AG08396 (cell line): Measurements from ENCODE around the gene MITF.
"Not testable (repeated sequence)": the region's sequence is repeated elsewhere in the genome, so short reads cannot be mapped to it uniquely, and the experiment has no call there.

Experiments
- DNase-seq: peaks from one replicate; pipeline ENCODE4 v3.0.0; 2012; ENCODE audit warnings: low spot score, mixed read lengths

The MITF gene

GRCh38 chr3:69872783-69873378, 133.6 kb downstream of the MITF start:
- no peak for DNase-seq

GRCh38 chr3:69876073-69876472, 136.8 kb downstream of the MITF start:
- no peak for DNase-seq

DNA sequence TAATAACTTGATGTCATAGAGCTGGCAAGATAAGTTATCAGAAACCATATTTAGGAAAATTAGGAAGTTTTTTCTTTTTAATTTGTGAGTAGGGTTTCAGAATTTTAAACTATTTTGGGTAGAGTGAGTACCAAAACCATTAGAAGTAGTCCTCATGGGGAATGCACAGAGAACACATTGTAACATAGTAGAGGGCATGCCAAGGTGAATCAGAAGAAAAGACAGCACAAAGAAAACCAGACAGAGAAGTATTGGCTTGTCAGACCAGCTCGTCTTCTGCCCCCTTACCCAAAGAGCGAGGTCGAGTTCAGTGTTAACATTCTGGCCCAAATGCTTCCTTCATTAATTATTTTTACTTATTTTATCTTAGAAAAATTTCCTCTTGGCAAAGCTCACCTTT, 139.0 kb downstream of the MITF start:
- no peak for DNase-seq

DNA sequence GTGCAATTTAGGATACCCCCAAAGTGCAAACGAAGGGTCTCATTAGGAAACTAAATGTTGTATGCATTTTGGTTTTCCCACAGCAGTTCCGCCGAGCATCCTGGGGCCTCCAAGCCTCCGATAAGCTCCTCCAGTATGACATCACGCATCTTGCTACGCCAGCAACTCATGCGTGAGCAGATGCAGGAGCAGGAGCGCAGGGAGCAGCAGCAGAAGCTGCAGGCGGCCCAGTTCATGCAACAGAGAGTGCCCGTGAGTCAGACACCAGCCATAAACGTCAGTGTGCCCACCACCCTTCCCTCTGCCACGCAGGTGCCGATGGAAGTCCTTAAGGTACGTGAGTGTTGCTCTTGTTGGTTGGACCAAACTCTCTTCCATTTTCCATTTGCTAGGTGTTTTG, 139.8 kb downstream of the MITF start:
- no peak for DNase-seq

DNA sequence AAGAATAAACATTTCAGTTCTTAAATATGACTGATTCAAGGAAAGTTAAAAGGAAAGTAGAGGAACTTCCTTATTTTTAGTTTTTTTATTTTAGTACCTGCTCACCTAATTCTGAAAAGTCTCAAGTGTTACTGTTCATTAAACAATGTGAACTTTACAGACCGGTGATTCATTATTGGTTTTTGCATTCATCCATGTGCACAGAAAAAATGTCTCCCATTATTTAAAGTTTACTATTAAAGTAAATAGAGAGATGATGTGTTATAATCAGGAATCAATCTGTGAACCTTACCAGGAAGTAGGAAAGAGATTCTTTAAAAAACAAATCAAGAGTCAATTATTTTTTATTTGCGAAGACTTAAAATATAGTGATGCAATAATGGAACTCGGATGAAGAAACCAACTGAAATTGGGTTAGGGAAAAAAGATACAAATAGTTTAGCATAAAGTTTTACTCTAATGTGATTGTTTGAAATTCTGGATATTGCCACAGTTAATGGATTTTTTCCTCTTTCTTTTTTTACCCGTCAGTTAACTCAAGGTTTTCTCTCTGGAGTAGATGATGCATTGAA, 140.9 kb downstream of the MITF start:
- no peak for DNase-seq

DNA sequence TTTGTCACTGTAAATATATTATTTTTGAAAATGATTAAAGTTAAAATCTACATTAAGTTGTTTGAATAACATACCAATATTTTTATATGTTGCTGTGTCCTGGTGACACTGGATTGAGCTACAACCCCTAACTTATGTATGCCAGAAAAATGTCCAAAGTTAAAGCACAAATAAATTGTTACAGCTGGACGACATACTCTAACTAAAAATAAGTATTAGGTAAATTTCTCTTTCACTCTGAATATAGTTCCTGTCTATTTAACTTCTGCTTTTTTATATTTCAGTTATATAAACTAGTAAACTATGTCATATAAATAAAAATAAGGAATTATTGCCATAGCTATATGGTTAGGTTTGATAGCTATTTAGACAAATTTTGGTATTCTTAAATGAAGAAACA, 141.8 kb downstream of the MITF start:
- no peak for DNase-seq

GRCh38 chr3:69881756-69882428, 142.6 kb downstream of the MITF start:
- no peak for DNase-seq

DNA sequence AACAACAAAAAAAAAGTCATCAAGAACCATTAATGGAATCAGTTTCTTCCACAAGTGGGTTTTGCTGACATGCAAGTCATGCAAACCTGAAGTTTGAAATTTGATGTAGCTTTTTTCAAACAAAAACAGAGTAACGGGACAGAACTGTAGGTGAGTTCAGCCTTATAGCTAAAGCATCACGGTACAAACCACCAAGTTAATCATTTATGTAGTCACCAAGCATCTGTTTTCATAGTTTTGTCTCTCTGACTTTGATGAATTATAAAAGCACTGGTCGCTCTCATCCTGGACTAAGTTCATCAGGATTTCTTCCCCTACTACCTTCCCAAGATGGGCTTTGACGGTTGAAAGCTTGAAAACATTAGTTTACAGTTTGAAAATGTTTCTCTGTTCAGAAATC, 143.3 kb downstream of the MITF start:
- no peak for DNase-seq

- no peak for DNase-seq
Measured at GRCh38 chr3:69888040-69888942, 149.0 kb downstream of the MITF start.

DNA sequence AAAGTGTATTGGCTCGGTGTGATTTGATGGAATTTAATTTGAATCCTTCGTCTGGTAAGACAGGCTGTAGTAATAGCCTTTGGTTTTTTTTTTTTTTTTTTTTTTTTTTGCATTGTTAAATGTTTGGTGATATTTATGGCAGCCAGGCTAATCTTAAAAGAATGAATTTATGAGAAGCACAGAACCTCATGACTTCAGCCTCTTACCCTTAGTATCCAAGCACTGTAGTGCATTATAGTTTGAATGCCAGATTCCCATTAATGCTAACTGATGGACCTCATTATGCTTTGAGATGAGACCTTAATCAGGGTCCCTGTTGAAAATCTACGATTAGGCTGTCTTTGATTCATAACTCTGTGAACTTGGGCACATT, 149.7 kb downstream of the MITF start:
- no peak for DNase-seq

DNA sequence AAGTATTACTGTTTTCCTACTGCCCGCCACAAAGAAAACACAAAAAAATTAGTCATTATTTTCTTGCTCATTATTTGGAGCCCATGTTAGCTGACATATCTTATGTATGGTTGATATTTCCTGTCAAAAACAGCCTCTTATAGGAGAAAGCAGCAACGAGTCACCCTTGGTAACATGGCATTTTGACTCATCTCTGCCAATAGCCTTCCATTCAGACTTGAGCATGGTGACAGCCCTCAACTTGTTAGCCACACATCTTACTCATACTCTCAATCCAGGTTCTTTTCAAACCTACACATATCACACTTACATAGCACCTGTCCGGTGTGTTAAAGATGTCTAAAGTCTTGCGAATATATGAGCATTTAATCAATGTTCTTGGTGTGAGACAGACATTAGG, 150.8 kb downstream of the MITF start:
- DNase-seq, result no peak

DNA sequence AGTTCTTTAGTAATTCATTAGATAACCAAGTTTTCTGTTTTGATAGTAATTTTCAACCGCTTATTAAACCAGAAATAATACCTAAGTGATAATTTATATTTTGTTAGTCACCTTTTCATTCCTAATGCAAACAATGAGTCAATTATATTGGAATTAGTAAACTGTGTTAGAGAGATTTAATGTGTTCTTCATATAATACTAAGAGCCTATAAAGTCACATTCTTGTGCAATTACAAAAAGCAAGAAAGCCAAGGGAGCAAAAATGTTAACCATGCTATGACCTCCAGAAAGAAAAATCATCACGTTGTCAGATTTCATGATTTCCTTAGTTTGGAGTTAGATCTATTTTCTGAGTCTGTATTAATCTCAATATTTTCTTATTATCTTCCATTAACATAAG, 151.4 kb downstream of the MITF start:
- DNase-seq, result no peak

GRCh38 chr3:69892706-69893105, 153.4 kb downstream of the MITF start:
- DNase-seq, result no peak

GRCh38 chr3:69893274-69893673, 154.0 kb downstream of the MITF start:
- no peak for DNase-seq

DNA sequence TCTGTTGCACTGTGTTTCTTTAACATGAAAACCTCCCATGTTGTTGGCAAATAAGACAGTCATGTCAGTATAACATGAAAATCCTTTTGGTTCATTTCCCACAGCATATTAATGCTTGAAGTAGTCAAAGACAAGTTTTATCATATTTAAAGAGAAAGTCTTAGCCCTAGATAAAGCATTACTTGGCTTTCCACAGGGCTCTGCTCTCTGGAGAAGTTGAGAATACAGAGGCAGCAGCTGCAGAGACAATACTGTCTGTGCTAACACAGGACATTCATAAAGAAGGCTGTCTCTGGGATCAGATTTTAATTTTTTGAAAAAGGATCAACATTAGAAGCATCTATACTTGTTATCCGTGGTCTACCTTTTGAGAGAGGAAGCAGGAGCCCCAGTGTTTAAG, 156.8 kb downstream of the MITF start:
- DNase-seq, result no peak

DNA sequence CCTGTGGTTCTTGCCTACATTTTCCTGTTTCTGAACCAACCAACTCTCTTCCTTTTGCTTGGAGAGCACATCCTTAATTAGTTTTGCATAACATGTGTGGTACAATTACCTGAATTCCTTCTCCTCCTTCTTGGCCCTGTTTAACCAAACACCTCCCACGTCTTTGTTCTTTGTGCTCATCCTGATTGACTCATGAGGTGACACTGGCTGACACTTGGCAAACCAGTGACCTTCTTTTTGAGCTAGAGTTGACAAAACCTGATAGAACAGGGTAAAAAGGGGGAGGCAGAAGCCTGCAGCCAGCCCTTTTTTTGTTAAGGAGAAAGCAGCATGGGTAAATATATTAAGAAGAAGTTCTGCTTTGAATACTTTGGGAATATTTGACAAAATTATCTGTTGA, 161.1 kb downstream of the MITF start:
- no peak for DNase-seq

- DNase-seq, result no peak
Measured at GRCh38 chr3:69901802-69902201, 162.5 kb downstream of the MITF start.

- DNase-seq, result no peak
Measured at GRCh38 chr3:69902386-69902785, 163.1 kb downstream of the MITF start.

DNA sequence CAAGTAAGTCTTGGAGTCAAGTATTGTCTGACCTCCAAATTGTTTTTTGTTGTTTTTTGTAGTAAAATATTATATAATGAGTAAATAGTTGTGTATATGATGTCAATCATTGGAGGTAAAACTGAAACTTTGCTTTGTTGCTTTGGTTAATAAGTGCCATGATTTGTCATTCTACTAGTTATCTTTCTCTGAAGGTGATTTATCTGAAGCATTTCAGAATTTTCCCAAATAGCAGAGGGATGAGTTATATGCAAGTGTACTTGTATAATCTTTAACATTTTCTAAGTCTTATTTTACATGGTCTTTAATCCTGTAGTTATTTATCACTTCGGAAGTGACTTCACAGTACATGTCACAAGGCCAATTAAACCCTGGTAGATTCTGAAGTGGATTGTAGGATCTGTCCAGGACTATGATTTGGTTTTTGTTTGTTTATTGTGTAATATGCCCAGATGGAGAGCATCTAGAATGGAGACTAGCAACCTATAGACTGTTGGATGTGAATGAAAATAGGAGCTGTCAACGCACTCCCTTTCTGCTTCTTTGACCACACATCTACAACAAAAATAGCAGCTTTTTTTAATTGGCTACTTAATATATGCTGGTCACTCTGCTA, 167.2 kb downstream of the MITF start:
- DNase-seq, result no peak

DNA sequence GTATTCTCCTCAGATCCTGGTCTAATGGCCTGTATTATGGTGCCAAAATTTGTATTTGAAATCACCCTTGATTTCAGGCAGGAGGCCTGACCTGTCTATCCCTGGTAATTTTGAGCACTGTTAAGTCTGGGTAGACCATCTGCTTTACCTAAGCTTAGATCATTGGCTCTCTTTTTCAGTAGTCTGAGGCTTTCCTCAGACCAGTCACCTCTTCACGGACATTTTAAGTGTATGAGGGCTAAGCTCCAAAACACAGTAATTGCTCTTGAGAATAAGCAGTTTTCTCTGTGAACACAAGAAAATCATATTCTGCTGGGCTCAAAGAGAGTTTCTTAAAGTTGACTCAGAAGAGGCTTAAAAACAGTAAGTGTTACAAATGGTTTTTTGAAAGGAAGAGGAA, 168.3 kb downstream of the MITF start:
- DNase-seq, result no peak

DNA sequence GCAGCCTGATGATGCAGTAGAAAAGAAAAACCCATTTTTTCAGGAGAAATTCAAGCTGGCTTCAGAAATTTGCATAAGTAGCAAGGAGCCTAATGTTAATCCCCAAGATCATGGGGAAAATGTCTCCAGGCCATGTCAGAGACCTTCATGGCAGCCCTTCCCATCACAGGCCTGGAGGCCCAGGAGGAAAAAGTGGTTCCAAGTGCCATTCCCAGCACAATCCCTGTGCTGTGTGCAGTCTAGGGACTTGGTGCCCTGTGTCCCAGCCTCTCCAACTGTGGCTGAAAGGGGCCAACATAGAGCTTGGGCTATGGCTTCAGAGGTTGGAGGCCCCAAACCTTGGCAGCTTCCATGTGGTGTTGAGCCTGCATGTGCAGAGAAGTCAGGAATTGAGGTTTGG, 170.6 kb downstream of the MITF start:
- not testable (repeated sequence) for DNase-seq

- no peak for DNase-seq
Measured at GRCh38 chr3:69913422-69913821, 174.2 kb downstream of the MITF start.
